Pericardium fibroblast (primary cell): ENCODE measurements around the gene ZCCHC12. TPM values are rescaled to one million over a fixed set of nuclear protein-coding genes. Genes with fewer than 3 reads are reported as not detected.

Experiments used
- total RNA-seq: library from RNA; depleted of rRNA; stranded (reverse); fragments of >200 nt; gene quantifications from 2 replicates; pipeline ENCODE4 v1.2.3, GENCODE V29; 2015

ZCCHC12 gene
- total RNA-seq, result not detected in 2 replicates

DNA sequence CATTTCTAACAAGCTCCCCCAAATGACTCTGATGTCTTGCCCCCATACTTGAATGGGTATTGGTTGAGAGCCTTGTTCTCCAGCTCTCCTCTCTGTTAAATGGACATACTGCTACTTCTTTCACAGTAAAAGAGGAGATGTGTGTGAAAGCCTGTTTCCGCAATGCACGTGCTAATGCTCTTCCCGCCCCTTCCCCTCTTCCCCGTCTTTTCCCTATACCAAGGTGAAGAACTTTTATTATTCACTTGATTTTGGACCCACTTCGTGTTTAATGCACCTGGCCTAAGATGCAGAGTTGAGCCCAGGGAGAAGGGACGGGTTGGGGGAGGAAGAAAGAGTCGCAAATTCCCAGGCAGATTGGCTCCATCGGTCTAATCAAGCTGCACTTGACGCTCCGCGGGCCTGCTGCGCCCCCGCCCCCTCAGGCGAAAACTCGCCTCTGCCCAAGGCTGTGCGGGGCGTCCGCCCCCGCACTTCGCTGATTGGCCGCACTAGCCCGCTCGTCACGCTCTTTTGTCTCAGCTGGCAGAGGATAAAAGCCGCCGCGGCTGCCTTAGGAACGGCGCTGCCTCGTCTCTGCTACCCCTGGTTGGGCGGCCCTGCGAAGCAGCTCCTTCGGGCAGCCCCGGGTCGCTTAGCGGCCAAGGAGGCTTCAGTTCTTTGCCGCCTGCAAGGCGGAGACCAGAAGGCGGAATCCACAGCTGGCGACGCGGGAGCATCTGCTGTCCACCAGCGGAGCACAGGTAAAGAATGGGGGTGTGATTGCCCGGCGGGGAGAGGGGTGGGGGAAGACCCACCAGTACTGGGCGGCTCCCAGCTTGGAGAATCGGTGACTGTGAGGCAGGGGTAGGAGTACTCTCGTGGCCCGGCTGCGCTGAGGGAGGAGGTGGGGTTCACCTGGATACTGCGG, at the start of gene ZCCHC12:
Gene ZCCHC12 (plus strand): TSS at position 562 of the 910 bp plus-strand sequence. CDS start 1,421 bp downstream, outside the sequence.

Other genes with a start within 250 kb of the ZCCHC12 start
- gene IL13RA1, start 96.2 kb upstream of the ZCCHC12 start, total RNA-seq, result 32.4 and 50.4 TPM in 2 replicates
- 0.09 TPM in 1 of 2 replicates, not detected in the other for gene LONRF3, start 150.8 kb downstream of the ZCCHC12 start, total RNA-seq
- gene CT47C1, start 249.2 kb downstream of the ZCCHC12 start, total RNA-seq, result not detected in 2 replicates